Daoy (cell line): ENCODE data around the gene COL11A1. TPM values are rescaled to one million over a fixed set of nuclear protein-coding genes. Genes with fewer than 3 reads are reported as not detected.
"Not testable (repeated sequence)": the region's sequence is repeated elsewhere in the genome, so short reads cannot be mapped to it uniquely, and the experiment has no call there.

ENCODE experiments used
- DNase-seq: peaks from one replicate; pipeline ENCODE4 v3.0.0-alpha.2; 2015; ENCODE audit warnings: low read depth
- total RNA-seq: library from RNA; depleted of rRNA; stranded (reverse); fragments of >200 nt; shearing (Covaris generic); gene quantifications from 2 replicates; pipeline ENCODE4 v1.2.3, GENCODE V29; 2014

COL11A1 gene
- total RNA-seq, 1 experiment from 2014 or later, result not detected

DNA sequence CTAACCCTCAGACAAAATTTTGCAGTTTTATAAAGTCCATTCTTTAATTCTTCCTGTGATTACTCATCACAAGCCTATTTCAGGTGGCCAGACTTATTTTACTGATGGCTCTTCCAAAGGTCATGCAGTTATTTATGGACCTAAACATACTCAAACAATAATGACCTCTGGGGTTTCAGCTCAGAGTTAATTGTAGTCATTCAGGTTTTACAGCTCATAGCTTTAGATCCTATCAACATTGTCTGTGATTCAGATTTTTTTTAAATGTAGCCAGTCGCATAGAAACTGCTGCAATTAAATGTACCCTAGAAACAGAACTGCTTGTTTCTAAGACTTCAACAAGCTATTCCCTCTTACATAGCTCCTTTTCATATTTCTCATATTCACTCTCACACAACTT is 270.8 kb downstream of the COL11A1 start:
- DNase-seq, result no peak

DNA sequence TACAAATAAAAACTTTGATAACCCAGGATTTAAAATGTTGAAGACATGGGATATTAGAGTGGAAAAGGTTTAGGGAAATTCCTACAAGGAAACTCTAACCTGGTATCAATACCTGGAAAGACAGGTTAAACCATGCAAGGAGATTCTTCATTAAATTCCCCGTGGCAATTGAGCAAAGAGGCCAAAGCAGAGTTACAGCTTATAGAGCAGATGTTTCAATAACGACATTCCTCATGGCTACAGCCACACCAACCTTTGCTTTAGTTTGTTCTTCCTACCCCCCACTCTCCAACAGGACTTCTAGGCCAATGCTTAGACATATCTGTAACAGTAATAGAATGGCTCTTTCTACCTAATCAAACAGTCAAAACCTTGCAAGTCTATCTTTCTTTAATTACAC is 271.3 kb downstream of the COL11A1 start:
- no peak for DNase-seq

DNA sequence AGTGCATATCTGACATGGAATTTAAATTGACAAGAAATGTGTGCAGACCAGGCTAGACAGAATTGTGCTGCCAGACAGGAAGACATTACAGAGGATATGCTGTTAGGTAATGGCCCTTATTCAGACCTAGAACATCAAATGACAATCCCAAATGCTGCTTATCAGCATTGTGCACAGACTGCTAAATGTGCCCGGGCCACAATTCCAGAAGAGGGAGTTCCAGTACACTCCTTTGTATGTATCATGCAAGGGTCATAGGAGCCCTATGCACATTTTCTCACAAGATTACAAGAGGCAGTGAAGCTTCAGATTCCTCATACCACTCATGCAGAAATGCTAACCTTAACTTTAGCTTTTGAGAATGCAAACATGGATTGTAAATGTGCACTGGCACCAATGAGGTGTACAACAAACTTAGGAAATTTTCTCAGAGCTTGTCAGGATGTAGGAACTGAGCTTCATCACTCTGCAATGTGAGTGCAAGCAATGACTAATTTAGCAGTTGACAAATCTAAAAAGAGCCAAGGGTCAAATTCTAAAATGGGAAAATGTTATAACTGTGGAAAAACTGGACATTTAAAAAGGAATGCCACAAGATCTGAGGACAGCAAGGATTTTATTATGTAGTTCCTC is 273.5 kb downstream of the COL11A1 start:
- no peak for DNase-seq

DNA sequence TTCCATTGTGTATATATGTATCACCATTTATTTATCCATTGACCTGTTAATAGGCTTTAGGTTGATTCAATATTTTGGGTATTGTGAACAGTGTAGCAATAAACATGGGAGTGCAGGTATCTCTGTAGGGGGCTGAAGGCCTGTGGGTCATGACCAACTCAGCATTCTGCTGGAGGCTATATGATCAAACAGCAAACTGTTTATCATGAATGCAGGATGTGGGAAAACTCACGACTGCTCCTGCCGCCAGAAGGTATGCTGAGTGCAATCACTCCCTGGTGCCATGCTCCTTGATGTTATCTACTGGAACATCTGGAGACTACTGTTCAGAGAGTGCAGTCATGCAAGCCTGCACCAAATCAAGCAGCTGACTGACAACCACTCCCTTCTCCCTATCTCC is 275.2 kb downstream of the COL11A1 start:
- no peak for DNase-seq

DNA sequence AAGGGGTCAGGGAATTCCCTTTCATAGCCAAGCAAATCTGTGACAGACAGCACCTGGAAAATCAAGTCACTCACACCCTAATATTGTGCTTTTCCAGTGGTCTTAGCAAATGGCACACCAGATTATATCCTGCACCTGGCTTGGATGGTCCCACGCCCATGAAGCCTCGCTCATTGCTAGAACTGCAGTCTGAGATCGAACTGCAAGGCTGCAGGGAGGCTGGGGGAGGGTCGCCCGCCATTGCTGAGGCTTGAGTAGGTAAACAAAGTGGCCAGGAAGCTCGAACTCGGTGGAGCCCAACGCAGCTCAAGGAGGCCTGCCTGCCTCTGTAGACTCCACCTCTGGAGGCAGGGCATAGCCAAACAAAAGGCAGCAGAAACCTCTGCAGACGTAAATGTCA is 281.6 kb downstream of the COL11A1 start:
- not testable (repeated sequence) for DNase-seq
